ENCODE data around the gene CYP27A1. TPM values are rescaled to one million over a fixed set of nuclear protein-coding genes. Genes with fewer than 3 reads are reported as not detected.

Gene CYP27A1
- total and polyA plus RNA-seq, 5 experiments from 2014 or later: 0.14 to 0.53 (median 0.31) TPM

- Mint-ChIP-seq H3K4me1 (peaks cover 17 to 40% (median 31%) of the 10 kb centered on the region in 4 donors), H3K4me3 (peak overlapping the region; percentile 48 to 89 (median 70)), H3K27ac (peak overlapping the region in 1 of 10 donors; percentile 40), H3K9me3 (no peaks in the 10 kb centered on the region), H3K36me3 (peaks cover 0 to 6% (median 0%) of the 10 kb centered on the region in 3 donors), H3K27me3 (peaks cover 37 to 93% (median 68%) of the 10 kb centered on the region in 5 donors)
- POLR2A ChIA-PET: interaction anchor here (0.5 to 1.6 kb wide), 2 partner anchors 37 to 325 kb away, joined by 3 read pairs; no protein-coding TSS in a partner anchor
- peak in 1 of 10 donors; percentile 38 for DNase-seq
- ATAC-seq: no peak
Measured at GRCh38 chr2:218859988-218860831, 78.3 kb downstream of the CYP27A1 start.

- DNase-seq (peak in 3 of 10 donors; percentile 39 to 61 (median 42)), ATAC-seq (peak; percentile 71 to 78)
- peaks cover 0 to 4% (median 0%) of the 10 kb centered on the region in 3 donors for H3K36me3 Mint-ChIP-seq
- peaks cover 33 to 87% (median 62%) of the 10 kb centered on the region in 5 donors for H3K27me3 Mint-ChIP-seq
- H3K9me3 Mint-ChIP-seq: no peaks in the 10 kb centered on the region
- peak overlapping the region; percentile 41 to 82 (median 68) for H3K4me3 Mint-ChIP-seq
- H3K27ac Mint-ChIP-seq: peak overlapping the region in 1 of 10 donors; percentile 33
- POLR2A ChIA-PET: interaction anchor here (0.5 to 1.6 kb wide), 2 partner anchors 37 to 324 kb away, joined by 3 read pairs; no protein-coding TSS in a partner anchor
- H3K4me1 Mint-ChIP-seq: peaks cover 17 to 40% (median 31%) of the 10 kb centered on the region in 4 donors
Measured at GRCh38 chr2:218860950-218861381, 79.0 kb downstream of the CYP27A1 start.

DNA sequence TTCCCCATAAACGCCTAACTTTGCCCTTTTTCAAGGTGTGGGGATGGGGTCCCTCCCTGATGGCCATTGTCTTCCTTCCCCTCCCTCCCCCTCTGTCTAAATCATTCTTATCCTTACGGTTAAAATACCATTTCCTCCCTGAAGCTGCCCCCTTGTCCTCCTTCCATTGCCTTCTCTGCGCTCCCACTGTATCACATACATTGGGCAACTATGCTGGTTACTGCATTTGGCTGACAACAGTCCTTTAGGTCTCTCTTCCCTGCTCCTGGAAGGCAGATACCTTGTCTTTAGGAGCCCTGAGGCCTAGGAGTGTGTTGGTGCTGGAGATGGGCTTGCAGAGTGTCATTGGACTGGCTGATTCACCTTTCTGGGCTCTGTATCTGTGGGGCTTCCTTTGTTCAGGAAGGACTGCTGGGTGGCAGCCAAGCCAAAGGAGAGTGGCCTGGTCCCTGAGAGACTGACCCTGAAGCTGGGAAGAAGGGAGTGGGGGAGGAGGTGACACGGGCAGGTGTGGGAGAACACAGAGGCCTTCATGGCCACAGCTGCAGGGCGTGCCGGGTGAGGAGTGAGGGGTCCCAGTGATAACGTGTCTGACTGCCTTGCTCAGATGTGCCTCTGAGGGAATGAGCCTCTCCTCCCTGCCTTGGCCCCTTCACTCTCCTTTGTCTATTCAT, 79.8 kb downstream of the CYP27A1 start:
- H3K36me3 Mint-ChIP-seq: peaks cover 0 to 2% (median 0%) of the 10 kb centered on the region in 3 donors
- peak overlapping the region in 3 of 10 donors; percentile 18 to 31 (median 25) for H3K4me3 Mint-ChIP-seq
- ATAC-seq (no peak), DNase-seq (peak in 1 of 10 donors; percentile 30)
- H3K27me3 Mint-ChIP-seq: peaks cover 31 to 83% (median 57%) of the 10 kb centered on the region in 5 donors
- POLR2A ChIA-PET: interaction anchor here (1.6 kb wide), 1 partner anchor 36 kb away, joined by 3 read pairs; no protein-coding TSS in a partner anchor
- H3K27ac Mint-ChIP-seq: peak overlapping the region in 1 of 10 donors; percentile 34
- no peaks in the 10 kb centered on the region for H3K9me3 Mint-ChIP-seq
- H3K4me1 Mint-ChIP-seq: peaks cover 15 to 34% (median 27%) of the 10 kb centered on the region in 4 donors

- POLR2A ChIA-PET: no interaction called here
- no peaks in the 10 kb centered on the region for H3K36me3 Mint-ChIP-seq
- DNase-seq: peak in 1 of 10 donors; percentile 22
- peaks cover 29 to 81% (median 45%) of the 10 kb centered on the region in 5 donors for H3K27me3 Mint-ChIP-seq
- no peak for ATAC-seq
- H3K4me3 Mint-ChIP-seq: no peak overlapping the region
- peaks cover 13 to 29% (median 25%) of the 10 kb centered on the region in 4 donors for H3K4me1 Mint-ChIP-seq
- peak overlapping the region in 1 of 10 donors; percentile 71 for H3K27ac Mint-ChIP-seq
- no peaks in the 10 kb centered on the region for H3K9me3 Mint-ChIP-seq
Measured at GRCh38 chr2:218863021-218863520, 81.1 kb downstream of the CYP27A1 start.

Small RNA genes within 50 kb of the gene (microRNA-seq; reads per million reads assigned to microRNA genes)
- gene MIR9500 (ENCODE audit: borderline microRNAs expressed): not detected

Other genes starting within 250 kb of the CYP27A1 start
- 10 to 100 TPM; 19.9 to 25.2 TPM for gene USP37, start 213.8 kb upstream of the CYP27A1 start, total RNA-seq
- gene USP37, start 213.8 kb upstream of the CYP27A1 start, polyA plus RNA-seq: 10 to 100 TPM in 1 of 3 donors, 1 to 10 TPM in 2; 8.6 to 11.6 (median 9.0) TPM
- gene CNOT9, start 213.3 kb upstream of the CYP27A1 start, total RNA-seq: 10 to 100 TPM; 55.0 to 64.0 TPM
- 10 to 100 TPM; 17.5 to 19.9 (median 19.0) TPM for gene CNOT9, start 213.3 kb upstream of the CYP27A1 start, polyA plus RNA-seq
- 1 to 10 TPM in 1 of 2 experiments, under 1 TPM in 1; 0.58 to 1.3 TPM for gene PLCD4, start 174.2 kb upstream of the CYP27A1 start, total RNA-seq
- under 1 TPM; 0.13 to 0.25 (median 0.15) TPM for gene PLCD4, start 174.2 kb upstream of the CYP27A1 start, polyA plus RNA-seq
- gene ZNF142, start 122.5 kb upstream of the CYP27A1 start, total RNA-seq: 10 to 100 TPM; 45.0 to 48.6 TPM
- gene ZNF142, start 122.5 kb upstream of the CYP27A1 start, polyA plus RNA-seq: 10 to 100 TPM in 1 of 3 donors, 1 to 10 TPM in 2; 2.3 to 14.7 (median 5.1) TPM
- gene BCS1L, start 122.5 kb upstream of the CYP27A1 start, total RNA-seq: 10 to 100 TPM; 50.7 to 57.2 TPM
- gene BCS1L, start 122.5 kb upstream of the CYP27A1 start, polyA plus RNA-seq: 10 to 100 TPM; 15.4 to 21.0 (median 15.8) TPM
- gene RNF25, start 110.1 kb upstream of the CYP27A1 start, total RNA-seq: 10 to 100 TPM; 35.8 to 39.6 TPM
- gene RNF25, start 110.1 kb upstream of the CYP27A1 start, polyA plus RNA-seq: 10 to 100 TPM; 17.3 to 25.2 (median 20.5) TPM
- gene STK36, start 110.1 kb upstream of the CYP27A1 start, total RNA-seq: 10 to 100 TPM; 22.4 to 22.5 TPM
- gene STK36, start 110.1 kb upstream of the CYP27A1 start, polyA plus RNA-seq: 1 to 10 TPM; 3.1 to 4.3 (median 3.6) TPM
- 10 to 100 TPM; 20.4 to 23.1 TPM for gene TTLL4, start 71.3 kb upstream of the CYP27A1 start, total RNA-seq
- 1 to 10 TPM; 2.2 to 5.4 (median 3.4) TPM for gene TTLL4, start 71.3 kb upstream of the CYP27A1 start, polyA plus RNA-seq
- gene PRKAG3, start 49.7 kb downstream of the CYP27A1 start, total RNA-seq: not detected
- not detected for gene PRKAG3, start 49.7 kb downstream of the CYP27A1 start, polyA plus RNA-seq
- gene WNT6, start 77.7 kb downstream of the CYP27A1 start, total RNA-seq: not detected
- under 1 TPM in 1 of 3 donors, not detected in 2; 0.08 TPM for gene WNT6, start 77.7 kb downstream of the CYP27A1 start, polyA plus RNA-seq
- gene WNT10A, start 98.7 kb downstream of the CYP27A1 start, total RNA-seq: 1 to 10 TPM; 1.7 to 1.8 TPM
- gene WNT10A, start 98.7 kb downstream of the CYP27A1 start, polyA plus RNA-seq: 1 to 10 TPM in 2 of 3 donors, under 1 TPM in 1; 0.53 to 1.2 (median 1.1) TPM
- gene CDK5R2, start 177.5 kb downstream of the CYP27A1 start, total RNA-seq: not detected
- gene CDK5R2, start 177.5 kb downstream of the CYP27A1 start, polyA plus RNA-seq: not detected
- gene FEV, start 203.0 kb downstream of the CYP27A1 start, total RNA-seq: not detected
- gene FEV, start 203.0 kb downstream of the CYP27A1 start, polyA plus RNA-seq: not detected
- gene CRYBA2, start 211.3 kb downstream of the CYP27A1 start, total RNA-seq: not detected
- gene CRYBA2, start 211.3 kb downstream of the CYP27A1 start, polyA plus RNA-seq: not detected

Measured in naive thymus-derived CD8-positive, alpha-beta T cell (primary cell).